OCI-LY1 (cell line): ENCODE data around the gene EYA2.

Experiments used
- H2AFZ ChIP-seq: fragments of 200-600 bp; sonication (generic), shearing (Covaris generic); 2 replicates; pipeline ENCODE4 v1.6.0; 2014; ENCODE audit warnings: antibody characterized with exemption, mild to moderate bottlenecking, low read length
- H3F3A ChIP-seq: fragments of 200-600 bp; sonication (generic), shearing (Covaris generic); 2 replicates; pipeline ENCODE4 v1.6.0; 2014; ENCODE audit warnings: mild to moderate bottlenecking, antibody characterized with exemption, low read length, moderate library complexity; ENCODE audit not compliant: insufficient read depth
- H3K27ac ChIP-seq: fragments of 200-600 bp; sonication (generic); 2 replicates; pipeline ENCODE4 v1.5.1; 2014; ENCODE audit warnings: low read length, mixed run types, mild to moderate bottlenecking, low read depth; ENCODE audit not compliant: poor library complexity, severe bottlenecking
- H3K27me3 ChIP-seq: fragments of 200-600 bp; sonication (generic); 2 replicates; pipeline ENCODE4 v1.6.0; 2014; ENCODE audit warnings: antibody characterized with exemption, mild to moderate bottlenecking, low read length, moderate library complexity; ENCODE audit not compliant: insufficient read depth
- H3K36me3 ChIP-seq: fragments of 200-600 bp; sonication (generic); 2 replicates; pipeline ENCODE4 v1.6.1; 2014; ENCODE audit warnings: mild to moderate bottlenecking, antibody characterized with exemption, low read length, moderate library complexity, mixed read lengths; ENCODE audit not compliant: insufficient read depth
- H3K4me1 ChIP-seq: fragments of 200-600 bp; sonication (generic); 2 replicates; pipeline ENCODE4 v1.5.1; 2014; ENCODE audit warnings: mild to moderate bottlenecking, low read length, moderate library complexity; ENCODE audit not compliant: insufficient read depth, severe bottlenecking
- H3K4me2 ChIP-seq: fragments of 200-600 bp; sonication (generic), shearing (Covaris generic); 2 replicates; pipeline ENCODE4 v1.6.1; 2014; ENCODE audit warnings: low read length
- H3K4me3 ChIP-seq: fragments of 200-600 bp; sonication (generic); 2 replicates; pipeline ENCODE4 v1.5.1; 2014; ENCODE audit warnings: low read length, low read depth, mild to moderate bottlenecking, mixed read lengths; ENCODE audit not compliant: poor library complexity, severe bottlenecking
- H3K79me2 ChIP-seq: fragments of 200-600 bp; shearing (Covaris generic); 2 replicates; pipeline ENCODE4 v1.6.1; 2016; ENCODE audit warnings: mixed run types, low read length, mixed read lengths; ENCODE audit not compliant: insufficient read depth
- H3K9ac ChIP-seq: fragments of 200-600 bp; sonication (generic), shearing (Covaris generic); 2 replicates; pipeline ENCODE4 v1.6.1; 2014; ENCODE audit warnings: mild to moderate bottlenecking, low read length, mixed read lengths
- H3K9me2 ChIP-seq: fragments of 200-600 bp; sonication (generic), shearing (Covaris generic); 2 replicates; pipeline ENCODE4 v1.6.1; 2014; ENCODE audit warnings: low read depth, mild to moderate bottlenecking, low read length, mixed read lengths
- H3K9me3 ChIP-seq: fragments of 200-600 bp; shearing (Covaris generic); 2 replicates; pipeline ENCODE4 v1.6.1; 2014; ENCODE audit warnings: low read length, mixed read lengths
- H4K20me1 ChIP-seq: fragments of 200-600 bp; sonication (generic), shearing (Covaris generic); 2 replicates; pipeline ENCODE4 v1.6.0; 2016; ENCODE audit warnings: mild to moderate bottlenecking, low read length; ENCODE audit not compliant: insufficient read depth
- EZH2 ChIP-seq: fragments of 200-600 bp; sonication (generic), shearing (Covaris generic); IDR thresholded peaks from 2 replicates; pipeline ENCODE4 v1.8.0; 2017; ENCODE audit warnings: borderline replicate concordance, mixed run types, mild to moderate bottlenecking, antibody characterized with exemption, low read length, moderate library complexity, mixed read lengths
- TF ChIP-seq, protein P1 (sequence below): fragments of 200-600 bp; sonication (generic), shearing (Covaris generic); IDR thresholded peaks from 2 replicates; pipeline ENCODE4 v1.5.1; 2017; ENCODE audit warnings: mild to moderate bottlenecking, antibody characterized with exemption, low read length, moderate library complexity, mixed read lengths

The EYA2 gene

DNA sequence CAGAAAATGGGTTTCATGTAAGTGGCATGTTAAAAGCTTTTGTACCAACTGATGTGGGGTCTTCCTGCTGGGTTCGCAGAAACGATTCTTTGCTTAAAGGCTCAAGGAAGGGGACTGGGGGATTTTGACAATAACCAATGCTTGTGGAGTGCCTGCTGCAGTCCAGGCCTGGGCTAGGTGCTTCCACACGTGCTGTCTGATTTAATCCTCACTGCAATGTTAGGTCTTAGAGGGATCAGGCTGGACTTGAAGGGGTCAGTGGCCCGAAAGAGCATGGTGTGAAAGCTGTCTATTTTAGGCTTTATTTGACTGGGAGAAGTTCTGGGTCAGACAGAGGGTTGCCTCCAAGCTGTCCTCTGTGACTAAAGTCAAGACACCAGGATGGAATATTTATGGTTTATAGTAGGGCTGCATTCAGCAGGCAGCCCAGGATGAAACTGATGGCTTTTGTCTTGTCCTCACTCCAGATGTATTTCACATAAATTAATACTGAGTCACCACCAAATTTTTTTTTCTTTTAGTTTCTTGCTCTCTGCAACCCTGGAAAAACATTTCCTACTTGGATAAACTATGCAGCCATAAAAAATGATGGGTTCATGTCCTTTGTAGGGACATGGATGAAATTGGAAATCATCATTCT is 242.7 kb downstream of the EYA2 start:
- Histone ChIP-seq H3K27me3 (0 out of 2 replicates have a peak, but pooled peaks cover 5% of the 10 kb centered on the region), H2AFZ (no peak overlapping the region), H3K36me3 (no peaks in the 10 kb centered on the region), H4K20me1 (no peaks in the 10 kb centered on the region), H3F3A (no peaks in the 10 kb centered on the region), H3K4me3 (no peak overlapping the region), H3K4me2 (no peak overlapping the region), H3K9me2 (no peaks in the 10 kb centered on the region), H3K79me2 (no peaks in the 10 kb centered on the region), H3K9ac (no peak overlapping the region), H3K4me1 (no peaks in the 10 kb centered on the region), H3K9me3 (0 out of 2 replicates have a peak, but pooled peaks cover 3% of the 10 kb centered on the region), H3K27ac (no peak overlapping the region)
- TF ChIP-seq, protein P1, sequence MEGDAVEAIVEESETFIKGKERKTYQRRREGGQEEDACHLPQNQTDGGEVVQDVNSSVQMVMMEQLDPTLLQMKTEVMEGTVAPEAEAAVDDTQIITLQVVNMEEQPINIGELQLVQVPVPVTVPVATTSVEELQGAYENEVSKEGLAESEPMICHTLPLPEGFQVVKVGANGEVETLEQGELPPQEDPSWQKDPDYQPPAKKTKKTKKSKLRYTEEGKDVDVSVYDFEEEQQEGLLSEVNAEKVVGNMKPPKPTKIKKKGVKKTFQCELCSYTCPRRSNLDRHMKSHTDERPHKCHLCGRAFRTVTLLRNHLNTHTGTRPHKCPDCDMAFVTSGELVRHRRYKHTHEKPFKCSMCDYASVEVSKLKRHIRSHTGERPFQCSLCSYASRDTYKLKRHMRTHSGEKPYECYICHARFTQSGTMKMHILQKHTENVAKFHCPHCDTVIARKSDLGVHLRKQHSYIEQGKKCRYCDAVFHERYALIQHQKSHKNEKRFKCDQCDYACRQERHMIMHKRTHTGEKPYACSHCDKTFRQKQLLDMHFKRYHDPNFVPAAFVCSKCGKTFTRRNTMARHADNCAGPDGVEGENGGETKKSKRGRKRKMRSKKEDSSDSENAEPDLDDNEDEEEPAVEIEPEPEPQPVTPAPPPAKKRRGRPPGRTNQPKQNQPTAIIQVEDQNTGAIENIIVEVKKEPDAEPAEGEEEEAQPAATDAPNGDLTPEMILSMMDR, result no peak
- no peak for TF ChIP-seq EZH2

DNA sequence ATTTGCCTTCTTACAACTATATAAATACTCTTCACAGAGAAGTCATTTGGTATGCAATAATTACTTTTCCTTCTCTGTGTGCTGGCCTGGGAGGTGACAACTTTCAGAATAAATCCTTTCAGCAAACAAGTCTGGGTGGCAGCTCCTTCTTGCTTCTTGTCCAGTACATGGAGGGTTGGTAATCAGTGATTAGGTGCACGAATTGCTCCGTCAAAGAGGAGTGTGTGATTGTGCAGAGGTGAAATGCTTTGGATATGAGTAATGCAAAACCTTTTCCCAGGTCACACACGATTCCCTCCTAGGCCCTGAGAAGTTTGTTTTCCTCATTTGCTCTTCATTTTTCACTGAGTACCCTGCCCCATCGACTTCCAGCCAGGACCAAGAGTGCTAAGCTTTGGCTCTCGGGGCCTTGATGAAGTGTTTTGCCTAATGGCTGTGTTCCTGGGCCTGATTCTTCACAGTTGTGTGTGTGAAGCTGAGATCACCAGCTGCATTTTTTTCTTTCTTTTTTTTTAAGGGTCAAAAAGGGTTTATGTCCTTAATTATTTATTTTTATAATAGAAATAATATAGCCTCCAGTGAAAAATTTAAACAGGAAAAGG is 245.4 kb downstream of the EYA2 start:
- H3K4me2 ChIP-seq, result no peak overlapping the region
- TF ChIP-seq EZH2, result no peak
- TF ChIP-seq, protein P1, result no peak
- no peak overlapping the region for H3K4me3 ChIP-seq
- no peaks in the 10 kb centered on the region for H4K20me1 ChIP-seq
- H3K27ac ChIP-seq, result no peak overlapping the region
- no peaks in the 10 kb centered on the region; the same call in 1 of the 2 replicates for H3F3A ChIP-seq
- H3K36me3 ChIP-seq, result no peaks in the 10 kb centered on the region
- H3K4me1 ChIP-seq, result no peaks in the 10 kb centered on the region
- no peaks in the 10 kb centered on the region for H3K9me2 ChIP-seq
- H2AFZ ChIP-seq, result no peak overlapping the region
- H3K27me3 ChIP-seq, result no peaks in the 10 kb centered on the region
- H3K9me3 ChIP-seq, result 0 out of 2 replicates have a peak, but pooled peaks cover 3% of the 10 kb centered on the region
- H3K9ac ChIP-seq, result no peak overlapping the region
- no peaks in the 10 kb centered on the region for H3K79me2 ChIP-seq

DNA sequence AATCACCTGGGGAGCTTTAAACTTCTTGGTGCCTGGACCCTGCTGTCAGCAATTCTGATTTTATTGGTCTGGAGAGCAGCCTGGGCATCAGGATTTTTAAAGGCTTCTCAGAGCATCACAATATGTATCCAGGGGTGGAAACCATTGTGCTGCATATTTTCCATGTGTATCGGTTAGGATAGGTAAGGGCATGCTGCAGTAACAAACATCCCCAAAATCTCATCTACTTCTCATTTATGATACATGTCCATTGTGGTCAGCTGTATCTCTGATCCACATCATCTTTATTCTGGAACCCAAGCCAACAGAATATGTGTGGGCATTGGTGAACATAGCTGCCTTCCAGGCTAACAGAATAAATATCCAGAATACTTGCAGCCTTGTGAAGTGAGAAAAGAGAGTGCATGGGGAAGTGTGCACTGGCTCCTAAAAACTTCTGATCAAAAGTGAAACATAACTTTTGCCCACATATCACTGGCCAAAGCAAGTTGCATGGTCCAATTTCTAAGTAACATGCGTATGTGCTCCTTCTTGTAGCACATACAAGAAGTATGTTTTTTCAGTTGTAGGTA is 246.8 kb downstream of the EYA2 start:
- TF ChIP-seq, protein P1, result no peak
- no peak for TF ChIP-seq EZH2
- H3K4me1 ChIP-seq, result no peaks in the 10 kb centered on the region
- H3K4me3 ChIP-seq, result no peak overlapping the region
- H3K9me2 ChIP-seq, result no peaks in the 10 kb centered on the region
- H3K79me2 ChIP-seq, result no peaks in the 10 kb centered on the region
- no peak overlapping the region for H3K4me2 ChIP-seq
- H2AFZ ChIP-seq, result no peak overlapping the region
- H3K9ac ChIP-seq, result no peak overlapping the region
- no peaks in the 10 kb centered on the region for H3K27me3 ChIP-seq
- no peaks in the 10 kb centered on the region; the same call in 1 of the 2 replicates for H3F3A ChIP-seq
- H3K9me3 ChIP-seq, result 0 out of 2 replicates have a peak, but pooled peaks cover 3% of the 10 kb centered on the region
- H4K20me1 ChIP-seq, result no peaks in the 10 kb centered on the region
- H3K27ac ChIP-seq, result no peak overlapping the region
- H3K36me3 ChIP-seq, result no peaks in the 10 kb centered on the region
